Measurements from ENCODE around the gene GALNT11.
"Not testable (repeated sequence)": the region's sequence is repeated elsewhere in the genome, so short reads cannot be mapped to it uniquely, and the experiment has no call there.

- TF ChIP-seq CTCF, EP300, POLR2AphosphoS5, POLR2A (IDR thresholded peaks at IDR 0.05): not testable (repeated sequence)
These were observed 40.4 kb downstream of the GALNT11 start for GRCh38 chr7:152065800-152066344.
